Adrenal gland (tissue), 5 donors: ENCODE data around the gene CUL3.

Experiments
- CTCF ChIP-seq, 6 experiments: fragments of 450-650 bp in 4 of 6; fragments of 200-600 bp in 2 of 6; sonication (generic) in 1 of 6; IDR thresholded peaks; 1 replicate in 5 of 6; 2 replicates in 1 of 6; pipeline versions ENCODE4 v1.5.1 to v1.8.0; 2016 to 2021; ENCODE audit warnings: antibody characterized with exemption in 6 of 6, mild to moderate bottlenecking in 2 of 6, moderate library complexity in 1 of 6
- POLR2A ChIP-seq, 2 donors: fragments of 450-650 bp; IDR thresholded peaks; one replicate each; pipeline ENCODE4 v1.6.1; 2017; ENCODE audit warnings: antibody characterized with exemption in 2 of 2, mild to moderate bottlenecking in 2 of 2, moderate library complexity in 1 of 2
- donor health status: DM: no; HTN: no; CAD: no.

- TF ChIP-seq CTCF (IDR thresholded peaks at IDR 0.05) = no peak
- no peak for TF ChIP-seq POLR2A (IDR thresholded peaks at IDR 0.05)
Measured at GRCh38 chr2:224428787-224429440, 156.2 kb downstream of the CUL3 start.
